HG03139 (cell line): ENCODE measurements around the gene ERV3-1.
"Not testable (repeated sequence)": the region's sequence is repeated elsewhere in the genome, so short reads cannot be mapped to it uniquely, and the experiment has no call there.

ENCODE experiments used
- ATAC-seq: cut with Tn5 transposase; IDR thresholded peaks from one replicate; pipeline ENCODE4 v1.9.1; 2021; ENCODE audit not compliant: unreplicated experiment

The ERV3-1 gene, protein sequence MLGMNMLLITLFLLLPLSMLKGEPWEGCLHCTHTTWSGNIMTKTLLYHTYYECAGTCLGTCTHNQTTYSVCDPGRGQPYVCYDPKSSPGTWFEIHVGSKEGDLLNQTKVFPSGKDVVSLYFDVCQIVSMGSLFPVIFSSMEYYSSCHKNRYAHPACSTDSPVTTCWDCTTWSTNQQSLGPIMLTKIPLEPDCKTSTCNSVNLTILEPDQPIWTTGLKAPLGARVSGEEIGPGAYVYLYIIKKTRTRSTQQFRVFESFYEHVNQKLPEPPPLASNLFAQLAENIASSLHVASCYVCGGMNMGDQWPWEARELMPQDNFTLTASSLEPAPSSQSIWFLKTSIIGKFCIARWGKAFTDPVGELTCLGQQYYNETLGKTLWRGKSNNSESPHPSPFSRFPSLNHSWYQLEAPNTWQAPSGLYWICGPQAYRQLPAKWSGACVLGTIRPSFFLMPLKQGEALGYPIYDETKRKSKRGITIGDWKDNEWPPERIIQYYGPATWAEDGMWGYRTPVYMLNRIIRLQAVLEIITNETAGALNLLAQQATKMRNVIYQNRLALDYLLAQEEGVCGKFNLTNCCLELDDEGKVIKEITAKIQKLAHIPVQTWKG

DNA sequence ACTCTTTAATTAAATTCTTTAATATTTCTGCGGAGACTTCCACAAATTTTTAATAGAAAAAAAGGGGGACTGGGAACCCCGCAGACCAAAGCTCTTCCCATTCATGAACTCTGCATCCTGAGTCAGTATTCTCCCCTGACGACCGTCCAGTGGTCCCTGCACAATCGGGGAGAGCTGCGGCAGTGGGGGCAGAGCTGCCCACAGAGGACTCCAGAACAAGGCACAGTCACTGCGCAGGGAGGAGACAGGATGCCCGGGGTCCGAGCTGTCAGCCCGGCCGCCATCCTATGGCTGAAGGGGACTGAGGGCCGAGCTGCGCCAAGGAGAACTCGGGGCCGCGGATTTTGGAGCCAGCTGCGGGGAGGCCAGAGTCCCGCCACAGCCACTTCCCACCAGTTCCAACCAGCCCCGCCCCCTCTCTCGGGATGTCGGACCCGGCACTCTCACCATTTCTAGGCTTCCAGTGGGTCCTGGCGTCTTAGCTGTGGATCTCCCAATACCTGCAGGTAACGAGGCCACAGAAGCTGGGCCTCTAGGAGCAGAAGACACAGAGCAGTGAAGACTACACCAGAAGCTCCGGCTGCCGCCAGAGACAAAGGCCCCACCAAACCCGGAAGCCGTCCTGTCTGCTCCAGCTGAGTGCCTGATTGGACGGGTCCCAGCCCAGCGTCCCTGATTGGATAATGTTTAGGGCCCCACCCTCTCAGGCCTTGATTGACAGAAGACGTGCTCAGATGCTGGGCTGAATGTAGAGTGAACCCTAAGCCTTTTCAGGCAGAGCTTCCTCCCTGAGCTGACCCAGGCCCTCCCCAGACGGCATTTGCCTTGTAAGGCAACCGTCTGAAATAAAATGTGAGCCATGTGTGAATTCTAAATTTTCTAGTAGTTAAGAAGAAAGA is at the start of gene ERV3-1:
Gene ERV3-1 (minus strand): TSS at position 594 of the 899 bp plus-strand sequence. CDS start 13,661 bp downstream, outside the sequence.
- peak; percentile 100 for ATAC-seq

DNA sequence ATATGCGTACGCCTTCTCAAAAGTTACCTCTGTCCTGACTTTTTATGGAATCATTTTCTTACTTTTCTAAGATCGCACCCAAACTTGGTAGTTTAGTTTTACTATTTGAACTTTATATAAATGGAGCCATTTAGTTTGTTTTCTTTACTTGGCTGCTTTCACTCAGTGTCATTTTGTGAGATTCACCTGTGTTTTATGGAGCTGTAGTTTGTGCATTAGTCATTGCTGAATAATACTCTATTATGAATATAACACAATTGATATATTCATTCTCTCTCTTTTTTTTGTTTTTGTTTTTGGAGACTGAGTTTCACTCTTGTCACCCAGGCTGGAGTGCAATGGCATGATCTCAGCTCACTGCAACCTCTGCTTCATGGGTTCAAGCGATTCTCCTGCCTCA is 49.3 kb upstream of the ERV3-1 start:
- not testable (repeated sequence) for ATAC-seq

DNA sequence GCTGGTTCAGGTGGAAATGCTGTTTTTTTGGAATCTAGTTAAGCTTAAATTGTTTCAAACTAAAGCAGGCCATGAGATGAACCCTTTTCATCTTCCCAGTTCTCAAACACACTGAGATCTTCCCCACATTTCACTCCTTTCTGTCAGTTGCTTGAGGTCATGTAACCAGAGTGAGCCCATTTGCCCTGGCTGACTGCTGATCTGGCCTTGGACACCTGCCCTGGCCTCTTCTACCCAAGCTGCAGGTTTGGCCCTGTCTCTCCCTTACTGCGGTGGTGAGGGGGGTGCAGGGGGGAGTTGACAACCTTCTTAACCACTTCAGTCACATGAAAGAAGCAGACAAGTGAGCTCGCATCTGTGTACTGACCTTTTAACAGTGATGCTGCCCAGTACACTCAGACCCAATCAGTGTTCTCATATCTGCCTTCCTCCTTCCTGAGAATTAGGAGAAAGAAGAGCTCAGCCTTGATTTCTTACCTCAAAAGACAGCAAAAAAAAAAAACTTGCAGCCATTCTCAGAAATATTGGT is 48.0 kb upstream of the ERV3-1 start:
- ATAC-seq: not testable (repeated sequence)

DNA sequence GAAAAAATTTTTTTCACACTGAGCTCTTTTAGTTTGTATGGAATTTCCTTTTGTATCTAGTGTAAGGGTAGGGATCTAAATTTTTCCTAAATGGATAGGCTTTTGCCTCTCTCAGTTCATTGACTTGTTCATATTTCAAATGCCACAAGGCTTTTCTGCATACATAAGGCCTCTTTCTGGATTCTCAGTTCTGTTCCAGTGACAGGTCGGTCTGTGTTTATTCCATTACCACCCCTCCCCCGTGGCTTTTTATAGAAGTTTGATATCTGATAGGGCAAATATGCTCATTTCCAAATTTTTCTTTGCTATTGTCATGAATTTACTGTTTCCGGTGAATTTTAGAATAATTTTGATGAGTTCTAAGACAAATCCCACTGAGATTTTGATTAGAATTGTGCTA is 45.2 kb upstream of the ERV3-1 start:
- not testable (repeated sequence) for ATAC-seq

DNA sequence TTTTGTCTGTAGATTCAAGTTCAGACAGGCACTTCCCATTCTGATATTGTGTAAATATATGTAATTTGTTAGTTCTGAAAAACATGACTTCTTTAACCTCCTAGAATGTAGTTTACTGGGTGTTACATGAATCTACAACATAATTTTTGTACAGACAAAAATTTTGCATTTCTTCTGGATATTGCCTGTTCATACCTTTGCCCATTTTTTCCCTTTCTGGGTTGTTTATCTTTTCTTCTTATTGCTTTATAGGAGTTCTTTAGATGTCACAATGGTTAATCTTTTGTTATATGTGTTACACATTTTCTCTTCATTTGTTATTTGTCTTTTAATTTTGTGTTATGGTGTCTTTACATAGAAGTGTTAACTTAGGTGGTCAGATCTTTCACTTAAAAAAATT is 44.7 kb upstream of the ERV3-1 start:
- not testable (repeated sequence) for ATAC-seq

DNA sequence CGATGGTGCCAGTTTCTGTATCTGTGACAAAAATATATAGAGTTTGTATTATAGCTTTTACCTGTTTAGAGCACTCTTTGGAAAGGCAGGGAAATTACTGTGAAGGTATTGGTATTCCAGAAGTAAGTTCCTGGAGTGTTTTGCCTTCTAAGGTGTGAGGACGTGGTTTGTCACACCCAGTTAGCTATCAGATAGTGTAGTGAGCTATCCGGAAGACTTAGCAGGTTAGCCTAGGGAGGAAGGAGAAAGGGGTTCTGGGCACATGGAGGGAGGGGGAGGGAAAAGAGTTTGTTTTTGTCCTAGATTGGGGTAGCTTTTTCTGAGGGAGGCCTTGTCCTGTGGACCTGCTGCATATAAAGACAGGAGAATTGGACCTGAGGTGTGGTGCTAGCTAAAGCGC is 39.8 kb upstream of the ERV3-1 start:
- not testable (repeated sequence) for ATAC-seq

DNA sequence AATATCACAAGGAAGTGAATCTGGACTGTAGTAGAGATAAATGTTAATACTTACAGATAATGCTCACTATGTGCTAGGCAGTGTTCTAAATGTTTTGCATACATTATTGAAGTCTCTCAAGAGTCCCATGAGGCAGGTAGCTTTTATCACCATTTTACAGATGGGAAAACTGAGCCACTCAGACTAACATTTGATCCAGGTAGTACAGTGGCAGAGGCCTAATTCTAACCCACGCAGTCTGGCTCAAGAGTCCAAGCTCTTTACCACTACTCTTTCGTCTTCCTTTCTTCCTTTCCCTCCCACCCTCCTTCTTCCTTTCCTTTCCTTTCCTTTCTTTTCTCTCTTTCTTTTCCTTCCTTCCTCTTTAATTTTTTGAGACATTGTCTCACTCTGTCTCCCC is 39.1 kb upstream of the ERV3-1 start:
- not testable (repeated sequence) for ATAC-seq

DNA sequence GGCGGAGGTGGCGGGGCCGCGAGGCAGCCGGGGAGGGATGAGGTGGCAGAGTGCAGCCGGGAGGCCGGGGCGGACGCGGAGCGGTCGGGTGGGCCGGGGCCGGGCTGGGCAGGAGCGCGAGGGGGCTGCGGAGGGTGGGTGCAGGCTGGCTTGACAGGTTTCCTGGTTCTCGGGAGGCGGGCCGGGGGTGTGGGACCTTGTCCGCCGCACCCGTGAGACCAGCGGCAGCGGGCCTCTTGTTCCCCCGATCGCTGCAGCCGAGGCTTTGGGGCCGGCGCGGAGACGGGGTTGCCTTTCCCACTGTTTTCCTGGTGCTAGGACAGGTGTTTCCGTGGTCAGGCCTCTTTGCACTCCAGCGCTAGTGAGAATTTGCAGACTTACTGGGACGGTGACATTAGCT is 32.3 kb upstream of the ERV3-1 start:
- ATAC-seq: peak; percentile 16

DNA sequence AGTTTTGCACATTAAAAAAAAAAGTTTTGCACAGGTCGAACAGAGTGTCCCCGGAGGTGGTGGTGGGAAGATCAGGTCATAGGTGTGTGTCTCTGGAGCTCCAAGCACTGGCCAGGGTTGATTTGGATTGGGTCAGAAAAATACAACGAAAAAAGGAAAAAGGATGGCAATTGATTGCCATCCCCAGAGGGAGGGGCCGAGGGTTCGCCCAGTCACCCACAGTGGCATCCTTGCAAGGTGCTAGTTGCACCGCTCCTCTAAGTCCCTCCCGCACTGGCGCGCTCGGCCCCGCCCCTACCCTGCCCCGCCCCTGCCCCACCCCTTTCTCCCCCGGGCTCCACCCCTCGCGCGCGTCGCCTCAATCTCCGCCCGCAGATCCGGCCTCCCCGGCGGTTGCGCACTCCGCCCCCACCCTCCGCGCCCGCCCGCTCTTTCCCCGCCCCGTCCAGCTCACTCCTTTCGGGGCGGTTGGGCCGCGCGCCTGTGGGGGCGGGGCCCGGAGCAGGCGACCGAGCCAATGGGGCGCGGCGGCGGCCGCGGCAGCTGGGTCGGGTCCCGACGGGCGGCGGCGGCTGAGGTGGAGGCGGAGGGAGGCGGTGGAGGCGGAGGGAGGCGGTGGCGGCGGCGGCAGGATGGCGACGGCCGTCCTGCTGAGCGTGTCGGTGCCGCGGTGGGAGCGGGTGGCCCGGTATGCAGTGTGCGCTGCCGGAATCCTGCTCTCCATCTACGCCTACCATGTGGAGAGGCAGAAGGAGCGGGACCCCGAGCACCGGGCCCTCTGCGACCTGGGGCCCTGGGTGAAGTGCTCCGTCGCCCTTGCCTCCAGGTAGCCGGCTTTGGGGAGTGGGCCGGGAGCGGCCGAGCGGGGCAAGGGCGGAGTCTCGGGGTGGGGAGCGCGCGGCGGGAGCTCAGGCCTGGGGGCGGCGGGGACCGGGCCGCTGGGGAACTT is 31.5 kb upstream of the ERV3-1 start:
- peak; percentile 74 for ATAC-seq

DNA sequence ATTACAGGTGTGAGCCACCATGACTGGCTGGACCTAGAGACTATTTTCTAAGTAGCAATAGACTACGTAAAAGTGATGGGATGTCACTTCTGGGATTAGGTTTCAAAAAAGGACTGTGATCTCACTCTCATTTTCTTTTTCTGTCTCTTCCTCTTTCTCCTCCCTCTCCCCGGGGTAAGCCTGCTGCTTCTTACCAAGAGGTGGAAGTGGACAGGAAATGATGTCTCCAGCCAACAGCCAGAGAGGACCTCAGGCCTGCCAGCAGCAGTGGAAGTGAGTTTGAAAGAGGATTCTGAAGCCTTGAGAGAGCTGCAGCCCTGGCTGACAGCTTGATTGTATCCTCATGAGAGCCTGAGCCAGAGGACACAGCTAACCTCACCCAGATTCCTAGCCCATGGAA is 30.0 kb upstream of the ERV3-1 start:
- not testable (repeated sequence) for ATAC-seq

DNA sequence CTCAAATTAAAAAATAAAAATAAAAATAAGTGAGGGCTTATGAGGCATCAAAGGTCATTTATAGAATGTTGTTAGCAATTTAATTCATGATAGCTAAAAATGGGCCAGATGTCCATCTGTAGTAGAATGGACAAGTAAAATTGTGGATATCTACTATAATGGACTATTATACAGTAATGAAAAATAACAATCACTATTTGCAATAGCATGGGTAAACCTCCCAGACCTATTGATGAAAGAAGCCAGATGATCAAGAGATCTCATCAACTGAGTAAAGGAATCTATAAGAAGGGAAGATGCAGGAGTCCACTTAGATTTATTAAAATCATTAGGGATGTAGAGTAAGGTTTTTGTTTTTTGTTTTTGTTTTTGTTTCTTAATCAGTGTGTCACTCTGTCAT is 29.0 kb upstream of the ERV3-1 start:
- not testable (repeated sequence) for ATAC-seq

DNA sequence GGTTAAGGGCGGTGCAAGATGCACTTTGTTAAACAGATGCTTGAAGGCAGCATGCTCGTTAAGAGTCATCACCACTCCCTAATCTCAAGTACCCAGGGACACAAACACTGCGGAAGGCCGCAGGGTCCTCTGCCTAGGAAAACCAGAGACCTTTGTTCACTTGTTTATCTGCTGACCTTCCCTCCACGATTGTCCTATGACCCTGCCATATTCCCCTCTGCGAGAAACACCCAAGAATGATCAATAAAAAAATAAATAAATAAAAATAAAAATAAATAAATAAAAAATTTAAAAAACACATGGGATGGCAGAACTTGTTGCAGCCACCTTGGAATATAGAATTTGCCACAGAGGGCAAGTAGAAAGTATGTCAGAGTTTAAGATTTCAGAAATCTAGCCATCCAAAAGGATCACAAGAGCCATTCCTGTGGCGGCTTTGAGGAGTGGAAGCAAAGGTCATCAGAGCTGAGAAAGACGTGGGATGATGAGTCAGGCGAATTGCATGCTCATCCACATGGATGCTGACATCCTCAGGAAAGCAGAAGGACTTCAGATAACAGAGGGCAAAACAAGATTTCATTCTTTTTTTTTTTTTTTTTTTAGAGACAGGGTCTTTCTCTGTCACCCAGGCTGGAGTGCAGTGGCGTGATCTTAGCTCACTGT is 27.8 kb upstream of the ERV3-1 start:
- not testable (repeated sequence) for ATAC-seq

DNA sequence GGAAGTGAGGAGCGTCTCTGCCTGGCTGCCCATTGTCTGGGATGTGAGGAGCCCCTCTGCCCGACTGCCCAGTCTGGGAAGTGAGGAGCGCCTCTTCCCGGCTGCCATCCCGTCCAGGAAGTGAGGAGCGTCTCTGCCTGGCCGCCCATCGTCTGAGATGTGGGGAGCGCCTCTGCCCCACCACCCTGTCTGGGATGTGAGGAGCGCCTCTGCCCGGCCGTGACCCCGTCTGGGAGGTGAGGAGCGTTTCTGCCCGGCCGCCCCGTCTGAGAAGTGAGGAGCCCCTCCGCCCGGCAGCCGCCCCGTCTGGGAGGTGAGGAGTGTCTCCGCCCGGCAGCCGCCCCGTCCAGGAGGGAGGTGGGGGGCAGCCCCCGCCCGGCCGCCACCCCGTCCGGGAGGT is 26.9 kb upstream of the ERV3-1 start:
- ATAC-seq: not testable (repeated sequence)

DNA sequence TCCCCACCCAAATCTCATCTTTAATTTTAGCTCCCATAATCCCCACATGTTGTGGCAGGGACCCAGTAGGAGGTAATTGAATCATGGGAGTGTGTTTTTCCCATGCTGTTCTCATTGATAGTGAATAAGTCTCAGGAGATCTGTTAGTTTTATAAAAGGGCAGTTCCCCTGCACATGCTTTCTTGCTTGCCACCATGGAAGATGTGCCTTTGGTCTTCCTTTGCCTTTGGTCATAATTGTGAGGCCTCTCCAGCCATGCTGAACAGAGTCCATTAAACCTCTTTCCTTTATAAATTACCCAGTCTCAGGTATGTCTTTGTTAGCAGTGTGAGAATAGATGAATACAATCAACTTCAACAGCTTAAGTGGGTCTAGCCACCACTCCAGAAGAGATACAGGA is 18.5 kb upstream of the ERV3-1 start:
- not testable (repeated sequence) for ATAC-seq

DNA sequence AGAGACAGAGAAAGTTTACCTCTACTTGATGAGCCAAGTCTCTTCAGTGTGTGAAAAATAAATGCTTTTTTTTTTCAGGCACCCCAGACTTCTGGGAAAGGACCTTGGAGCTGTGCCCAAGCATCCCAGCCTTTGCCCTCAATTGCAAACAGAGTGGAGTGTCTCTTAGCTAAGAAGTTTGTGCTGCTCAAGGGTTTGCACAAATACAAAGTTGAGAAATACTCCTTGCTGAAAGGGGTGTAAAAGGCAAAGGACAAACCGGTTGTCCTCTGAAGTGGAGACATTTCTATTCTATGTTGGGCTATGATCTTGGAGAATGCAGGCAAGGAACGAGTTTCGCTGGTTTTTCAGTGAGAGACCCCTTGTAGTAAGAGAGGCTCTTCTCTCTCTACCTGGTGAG is 14.5 kb upstream of the ERV3-1 start:
- not testable (repeated sequence) for ATAC-seq

DNA sequence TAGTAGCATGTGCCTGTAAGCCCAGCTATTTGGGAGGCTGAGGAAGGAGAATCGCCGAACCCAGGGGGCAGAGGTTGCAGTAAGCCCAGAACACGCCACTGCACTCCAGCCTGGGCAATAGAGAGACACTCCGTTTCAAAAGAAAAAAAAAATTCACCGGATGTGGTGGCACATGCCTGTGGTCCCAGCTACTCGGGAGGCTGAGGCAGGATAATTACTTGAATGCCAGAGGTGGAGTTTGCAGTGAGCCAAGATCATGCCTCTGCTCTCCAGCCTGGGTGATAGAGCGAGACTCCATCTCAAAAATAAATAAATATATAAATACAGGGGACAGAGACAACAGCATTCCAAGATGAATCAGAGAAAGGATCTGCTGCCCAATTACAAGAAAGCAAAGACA is 3.4 kb upstream of the ERV3-1 start:
- not testable (repeated sequence) for ATAC-seq

DNA sequence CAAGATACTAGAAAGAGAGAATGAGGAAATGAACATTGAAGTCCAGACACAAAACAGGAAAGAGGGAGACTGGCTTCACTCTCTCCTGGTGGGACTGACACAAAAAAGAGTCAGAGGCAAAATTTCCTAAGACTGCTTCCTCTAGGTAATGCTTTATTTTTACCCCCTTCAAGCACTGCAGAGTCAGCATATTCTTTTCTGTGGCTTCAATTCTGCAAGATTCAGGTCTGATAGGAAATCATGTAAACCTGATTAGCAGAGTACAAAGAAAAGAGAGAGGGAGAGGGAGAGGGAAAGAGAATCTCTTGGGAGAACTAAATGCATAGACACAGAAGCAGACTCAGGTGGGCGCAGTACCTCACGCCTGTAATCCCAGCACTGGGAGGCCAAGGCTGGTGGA is 2.9 kb upstream of the ERV3-1 start:
- not testable (repeated sequence) for ATAC-seq

DNA sequence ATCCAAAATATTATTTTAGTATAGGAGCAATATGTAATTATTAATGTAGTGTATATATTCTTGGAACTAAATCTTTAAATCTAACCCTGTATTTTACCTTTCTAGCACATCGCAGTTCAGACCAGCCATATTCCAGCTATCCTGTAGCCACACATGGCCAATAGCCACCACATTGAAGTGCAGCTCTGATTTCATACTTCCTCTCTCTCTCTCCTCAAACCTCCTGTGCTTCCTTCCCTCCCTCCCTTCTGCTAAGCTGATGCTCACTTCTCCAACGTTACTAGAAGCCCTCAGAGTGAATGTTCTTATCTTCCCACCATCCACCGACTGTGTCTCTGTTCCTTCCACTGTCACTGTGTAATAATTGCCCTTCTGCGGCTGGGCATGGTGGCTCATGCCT is 549 bp upstream of the ERV3-1 start:
- ATAC-seq: not testable (repeated sequence)

DNA sequence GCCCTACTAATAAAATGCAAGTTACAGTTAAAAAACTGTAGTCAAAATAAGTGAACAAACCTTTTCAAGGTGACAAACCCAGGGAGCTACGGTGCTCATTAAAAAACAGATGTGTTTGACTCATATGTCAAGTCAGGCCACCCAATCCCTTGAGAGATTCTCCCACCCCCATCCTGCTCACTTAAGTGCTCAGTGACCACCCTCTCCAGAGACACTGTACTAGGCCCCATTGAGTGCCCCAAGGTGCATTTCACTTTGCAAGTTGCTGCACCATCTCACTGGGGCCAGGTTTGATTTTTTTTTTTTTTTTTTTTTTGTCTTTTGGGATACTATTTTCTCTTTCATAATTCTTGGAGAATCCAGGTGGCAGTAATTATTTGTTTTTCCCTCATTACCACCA is 1.9 kb downstream of the ERV3-1 start:
- ATAC-seq: no peak
